Activated CD4-positive, alpha-beta T cell treated with anti-CD3 and anti-CD28 coated beads, Interleukin-2, amount 50 U/mL, for 16 hours (primary cell): ENCODE data around the gene SLC25A12.
"Not testable (repeated sequence)": the region's sequence is repeated elsewhere in the genome, so short reads cannot be mapped to it uniquely, and the experiment has no call there.

Source experiments
- DNase-seq: peaks from one replicate; pipeline ENCODE4 v3.0.0-alpha.2; 2020

SLC25A12 gene

DNA sequence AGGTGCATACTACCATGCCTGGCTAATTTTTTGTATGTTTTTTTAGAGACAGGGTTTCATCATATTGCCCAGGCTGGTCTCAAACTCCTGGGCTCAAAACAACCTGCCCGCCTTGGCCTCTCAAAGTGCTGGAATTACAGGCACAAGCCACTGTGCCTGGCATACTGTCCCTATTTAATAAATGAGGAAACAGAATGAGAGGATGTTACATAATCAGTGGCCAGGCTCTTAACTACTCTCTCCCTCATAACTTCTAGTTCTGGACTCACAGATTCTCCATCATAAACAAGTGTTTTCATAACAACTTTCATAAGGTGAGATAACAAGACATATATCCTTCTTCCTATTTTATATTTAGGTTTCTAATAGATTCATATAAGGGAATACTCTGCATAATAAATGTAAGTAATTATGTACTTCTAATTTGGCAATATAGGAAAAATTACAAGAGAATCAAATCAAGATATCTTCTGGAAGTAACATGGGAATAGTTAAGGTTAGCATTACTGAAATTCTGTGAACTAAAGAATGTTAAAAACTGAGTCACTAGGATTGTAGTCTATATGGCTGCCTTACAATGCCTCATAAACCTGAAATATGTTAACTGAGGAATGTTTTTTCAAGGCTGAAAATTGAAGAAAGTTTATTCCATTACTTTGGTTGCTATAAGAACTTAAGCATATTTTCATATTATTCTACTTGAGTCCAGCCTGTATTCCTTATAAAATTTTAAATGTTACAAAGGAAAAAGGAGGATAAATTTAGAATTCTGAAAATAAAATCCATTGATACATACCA is 71.3 kb downstream of the SLC25A12 start:
- no peak for DNase-seq

DNA sequence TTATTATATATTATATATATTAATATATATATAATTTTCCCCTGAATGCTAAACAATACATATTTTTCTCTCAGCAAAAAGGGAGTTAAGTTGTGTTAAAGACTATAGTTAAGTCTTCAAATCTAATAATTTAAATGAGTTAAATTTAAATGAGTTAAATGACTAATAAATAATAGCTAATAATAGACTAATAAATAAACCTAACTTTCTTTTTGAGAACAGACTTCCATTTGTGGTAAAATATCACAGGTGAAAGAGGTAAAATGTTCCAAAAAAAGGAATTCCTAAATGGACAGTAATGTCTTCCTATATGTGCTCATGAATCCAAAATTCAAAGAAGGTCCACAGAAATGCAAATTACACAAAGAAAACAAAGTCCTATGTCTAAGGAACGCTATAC is 74.6 kb downstream of the SLC25A12 start:
- DNase-seq = no peak

- DNase-seq = no peak
Measured at GRCh38 chr2:171814883-171815282, 79.2 kb downstream of the SLC25A12 start.

DNA sequence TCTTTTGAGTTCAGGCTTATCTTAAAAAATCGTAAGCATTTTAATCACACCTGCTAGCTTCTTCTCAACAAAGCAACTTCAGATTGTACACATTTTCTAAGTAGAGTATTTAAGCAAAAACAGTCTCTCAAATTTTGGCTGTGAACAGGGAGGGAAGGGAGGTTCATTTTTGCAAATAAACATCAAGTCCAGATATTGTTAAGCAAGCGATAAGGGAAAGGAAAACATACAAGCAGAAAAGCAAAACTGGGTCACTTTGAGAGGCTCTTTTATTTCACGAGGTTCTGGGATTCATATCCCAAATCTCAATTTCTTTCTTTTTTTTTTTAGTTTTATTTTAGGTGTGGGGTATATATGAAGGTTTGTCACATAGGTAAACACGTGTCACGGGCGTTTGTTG is 79.9 kb downstream of the SLC25A12 start:
- DNase-seq = no peak

GRCh38 chr2:171813729-171814128 is 80.3 kb downstream of the SLC25A12 start:
- DNase-seq = no peak

- DNase-seq = no peak
Measured at GRCh38 chr2:171813126-171813525, 80.9 kb downstream of the SLC25A12 start.

DNA sequence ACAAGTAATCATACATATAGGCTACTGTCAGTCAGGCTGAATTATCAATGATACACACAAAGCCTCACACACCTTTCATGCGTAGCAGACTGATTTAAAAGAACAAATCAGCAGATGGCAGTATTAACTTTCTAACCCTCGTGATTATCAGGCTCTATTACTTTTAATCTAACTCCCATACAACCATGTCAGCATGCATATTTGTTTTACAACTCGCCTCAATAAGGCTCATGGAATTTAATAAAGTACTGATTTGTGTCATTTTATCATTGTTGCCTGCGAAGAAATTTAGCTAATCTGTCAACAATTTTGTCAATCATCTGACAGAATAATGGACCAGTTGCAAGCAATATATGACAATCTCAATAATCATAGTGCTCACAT is 82.8 kb downstream of the SLC25A12 start:
- peak; percentile 21 for DNase-seq

DNA sequence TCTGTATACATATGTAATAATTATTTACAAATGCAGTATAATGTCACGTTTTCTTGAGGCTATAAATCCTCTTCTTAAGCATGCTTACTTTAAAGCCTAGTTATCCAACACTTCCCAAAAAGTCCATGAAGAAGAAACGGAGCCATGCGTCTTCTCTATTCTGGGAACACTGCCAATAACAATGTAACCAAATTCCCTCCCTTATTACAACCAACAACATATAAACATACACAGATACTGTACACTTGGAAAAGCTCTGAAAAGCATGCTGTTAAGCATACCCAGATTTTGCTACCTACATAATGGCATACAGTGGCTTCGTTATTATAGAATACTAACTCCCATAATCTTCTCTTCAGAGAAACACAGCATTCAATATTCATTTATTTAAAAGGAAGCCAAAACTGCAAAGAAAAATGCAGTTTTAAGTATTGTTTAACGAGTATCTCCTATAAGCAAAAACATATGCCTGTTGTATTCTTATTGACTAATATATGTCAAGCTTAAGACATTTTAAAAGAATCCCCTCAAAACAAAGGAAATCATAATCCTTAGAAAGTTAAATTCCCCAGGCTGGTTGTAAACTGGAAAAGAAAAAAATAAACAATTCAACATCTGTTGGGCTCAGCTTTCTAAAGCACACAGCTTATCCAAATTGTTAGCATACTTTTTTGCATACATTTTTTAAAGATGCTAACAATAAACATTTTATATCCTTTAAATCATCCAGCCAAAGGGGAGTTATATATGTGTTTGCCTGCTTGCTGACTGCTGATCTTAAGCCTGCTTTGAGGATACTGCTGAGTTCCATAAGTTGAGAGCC is 83.4 kb downstream of the SLC25A12 start:
- DNase-seq = no peak

DNA sequence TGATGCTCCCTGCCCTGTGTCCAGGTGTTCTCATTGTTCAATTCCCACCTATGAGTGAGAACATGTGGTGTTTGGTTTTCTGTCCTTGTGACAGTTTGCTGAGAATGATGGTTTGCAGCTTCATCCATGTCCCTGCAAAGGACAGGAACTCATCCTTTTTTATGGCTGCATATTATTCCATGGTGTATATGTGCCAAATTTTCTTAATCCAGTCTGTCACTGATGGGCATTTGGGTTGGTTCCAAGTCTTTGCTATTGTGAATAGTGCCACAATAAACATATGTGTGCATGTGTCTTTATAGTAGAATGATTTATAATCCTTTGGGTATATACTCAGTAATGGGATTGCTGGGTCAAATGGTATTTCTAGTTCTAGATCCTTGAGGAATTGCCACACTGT is 85.2 kb downstream of the SLC25A12 start:
- not testable (repeated sequence) for DNase-seq

- no peak for DNase-seq
Measured at GRCh38 chr2:171807831-171808393, 86.1 kb downstream of the SLC25A12 start.

DNA sequence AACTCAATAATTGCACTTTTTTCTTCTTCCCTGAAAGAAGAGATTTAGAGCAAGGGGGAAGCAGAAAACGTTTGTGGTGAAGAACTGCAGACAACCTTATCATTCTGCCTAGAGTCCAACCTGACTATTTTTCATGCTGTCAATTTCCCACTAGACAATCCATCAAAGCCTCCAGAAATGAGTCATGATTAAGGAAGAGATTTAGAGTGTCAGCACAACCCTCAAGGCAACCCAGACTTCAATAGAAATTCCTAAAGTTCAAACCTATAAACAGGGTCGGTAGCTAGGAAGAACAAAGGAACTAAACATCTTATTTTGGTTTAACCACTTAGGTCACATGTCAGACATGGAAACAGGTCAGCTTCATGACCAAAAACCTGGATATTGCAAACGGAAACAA is 86.9 kb downstream of the SLC25A12 start:
- no peak for DNase-seq

DNA sequence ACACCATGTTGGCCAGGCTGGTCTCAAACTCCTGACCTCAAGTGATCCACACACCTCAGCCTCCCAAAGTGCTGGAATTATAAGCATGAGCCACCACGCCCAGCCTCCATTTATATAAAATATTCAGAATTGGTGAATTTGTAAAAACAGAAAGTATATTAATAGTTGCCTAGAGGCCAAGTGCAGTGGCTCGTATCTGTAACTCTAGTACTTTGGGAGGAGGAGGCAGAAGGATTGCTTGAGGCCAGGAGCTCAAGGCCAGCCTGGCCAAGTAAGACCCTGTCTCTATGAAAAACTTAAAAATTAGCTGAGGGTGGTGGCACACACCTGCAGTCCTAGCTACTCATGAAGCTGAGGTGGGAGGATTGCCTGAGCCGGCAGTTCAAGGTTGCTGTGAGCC is 89.6 kb downstream of the SLC25A12 start:
- DNase-seq = no peak

DNA sequence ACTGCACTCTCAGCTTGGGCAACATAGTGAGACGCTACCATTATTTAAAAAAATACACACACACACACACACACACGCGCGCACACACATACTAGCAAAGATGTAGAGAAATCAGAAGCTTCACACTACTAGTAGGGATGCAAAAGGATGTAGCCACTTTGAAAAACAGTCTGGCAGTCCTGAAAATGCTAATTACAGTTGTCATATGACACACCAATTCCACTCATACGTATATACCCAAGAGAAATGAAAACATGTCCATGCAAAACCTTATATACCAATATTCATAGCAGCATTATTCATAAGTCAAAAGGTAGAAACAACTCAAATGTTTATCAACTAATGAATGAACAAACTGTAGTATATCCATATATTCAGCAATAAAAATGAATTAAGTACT is 90.3 kb downstream of the SLC25A12 start:
- no peak for DNase-seq

GRCh38 chr2:171800639-171801038 is 93.4 kb downstream of the SLC25A12 start:
- DNase-seq = no peak

GRCh38 chr2:171798156-171798820 is 95.8 kb downstream of the SLC25A12 start:
- peak; percentile 28 for DNase-seq

DNA sequence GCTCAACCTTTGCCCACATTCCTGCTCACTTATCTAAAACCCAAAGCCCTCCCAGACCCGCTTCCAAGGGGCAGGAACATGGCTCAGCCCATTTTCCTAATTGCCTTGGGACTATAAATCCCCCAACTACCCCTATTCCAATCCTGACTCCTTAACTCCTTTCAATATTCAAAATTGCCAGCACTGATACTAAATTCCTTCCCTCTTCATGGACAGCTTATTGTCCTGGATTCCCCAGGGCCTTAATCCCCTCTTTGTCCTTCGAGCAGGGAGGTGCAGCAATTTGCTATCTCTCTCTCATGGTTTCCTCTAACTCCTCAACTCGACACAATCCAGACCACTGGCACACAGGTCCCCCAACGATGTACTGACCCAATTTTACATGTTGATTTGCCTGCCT is 99.1 kb downstream of the SLC25A12 start:
- DNase-seq = no peak

GRCh38 chr2:171793691-171794678 is 100.1 kb downstream of the SLC25A12 start:
- no peak for DNase-seq

DNA sequence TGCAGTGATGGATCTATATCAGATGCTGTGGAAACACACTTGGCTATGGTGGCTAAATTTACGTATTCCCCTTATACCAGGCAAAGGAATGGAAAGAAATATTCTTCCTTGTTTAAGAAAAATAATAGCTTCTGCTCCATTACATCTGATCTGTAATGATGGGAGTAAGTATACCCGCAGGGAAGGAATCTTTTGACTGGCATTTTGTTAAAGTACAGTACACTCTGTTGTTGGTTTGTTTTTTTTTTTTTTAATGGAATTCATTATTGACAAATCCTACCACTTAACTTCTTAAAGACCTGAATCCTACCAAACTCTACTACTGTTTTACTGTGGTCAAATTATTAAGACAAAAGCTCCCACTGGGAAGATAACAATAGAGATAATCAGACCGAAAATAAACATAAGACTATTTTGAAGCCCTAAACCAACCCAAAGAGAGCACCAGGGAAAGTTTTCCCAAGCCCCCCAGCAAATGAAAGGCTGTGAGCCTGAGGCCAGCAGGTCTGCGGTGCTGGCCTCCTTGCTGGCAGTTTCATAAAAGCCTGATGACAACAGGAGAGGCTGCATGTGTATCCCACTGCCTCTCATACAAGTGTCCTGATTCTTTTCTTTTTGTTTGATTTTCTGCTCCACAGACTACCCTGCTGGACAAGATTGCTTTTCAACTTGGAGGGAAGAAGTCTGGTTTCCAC is 101.0 kb downstream of the SLC25A12 start:
- DNase-seq = no peak

GRCh38 chr2:171792157-171792556 is 101.9 kb downstream of the SLC25A12 start:
- no peak for DNase-seq

DNA sequence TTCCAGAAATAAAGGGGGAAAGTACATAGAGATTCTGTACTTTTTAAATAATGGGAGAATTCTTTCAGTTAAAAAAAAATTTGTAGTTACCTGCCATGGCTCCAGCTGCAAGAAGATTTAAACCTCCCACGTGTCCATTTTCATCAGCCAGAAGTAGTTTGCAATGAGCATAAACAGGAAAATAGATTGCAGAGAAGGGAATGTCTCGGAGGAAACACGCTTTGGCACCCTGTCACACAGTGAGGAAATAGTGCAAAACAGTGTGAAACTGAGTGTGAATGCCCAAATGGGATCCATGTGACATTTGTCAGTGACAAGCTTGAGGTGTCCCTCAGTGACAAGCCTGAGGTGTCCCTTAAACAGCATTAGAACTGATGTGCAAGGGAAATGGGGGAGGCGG is 102.7 kb downstream of the SLC25A12 start:
- no peak for DNase-seq

DNA sequence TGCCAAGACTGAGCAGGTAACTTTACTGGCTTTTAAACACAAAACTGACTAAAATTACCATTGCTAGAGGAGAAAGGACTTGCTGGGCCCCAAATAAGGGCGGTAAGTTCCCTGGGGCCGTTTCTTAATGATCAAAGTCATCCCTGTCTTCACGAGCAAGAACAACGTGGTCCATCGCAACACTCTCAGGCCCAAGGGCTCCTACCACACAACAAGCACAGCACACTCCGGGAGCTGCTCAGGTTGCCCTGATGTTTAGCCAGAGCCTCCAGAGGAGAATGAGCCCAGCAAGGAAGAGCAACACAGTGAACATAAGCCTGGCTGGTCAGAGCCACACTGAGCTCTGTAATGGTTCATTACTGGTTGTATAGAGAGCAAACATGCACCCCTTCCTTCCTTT is 104.1 kb downstream of the SLC25A12 start:
- DNase-seq = no peak
